ENCODE data around the gene RCOR2. TPM values are rescaled to one million over a fixed set of nuclear protein-coding genes. Genes with fewer than 3 reads are reported as not detected.
A peak's percentile ranks its signal among the peaks of the same experiment; 100 is the strongest.

The RCOR2 gene
- polyA plus RNA-seq, 2 donors: 0.13 to 0.24 TPM

GRCh38 chr11:63944987-63945386 lies 28.0 kb upstream of the RCOR2 start:
- H3K36me3 ChIP-seq (ENCODE audit: control insufficient read depth in 2 of 2, insufficient read depth in 2 of 2, low read length in 1 of 2): peaks cover 0 to 9% of the 10 kb centered on the region in 2 donors
- WGBS, 2 donors: 35 to 57% methylated on average over 8 of the region's 8 CpGs
- no peak overlapping the region for H3K4me3 ChIP-seq (ENCODE audit: low read depth in 1 of 2, low read length in 2 of 2)
- peak overlapping the region in 1 of 2 donors; percentile 56 for H3K27ac ChIP-seq (ENCODE audit: low read depth in 2 of 2, low read length in 1 of 2)
- no peaks in the 10 kb centered on the region for H3K27me3 ChIP-seq (ENCODE audit: control insufficient read depth in 1 of 2, insufficient read depth in 2 of 2, low read length in 2 of 2)
- H3K4me1 ChIP-seq (ENCODE audit: control insufficient read depth in 2 of 2, insufficient read depth in 2 of 2, low read length in 1 of 2): peaks cover 0 to 13% of the 10 kb centered on the region in 2 donors
- no peaks in the 10 kb centered on the region for H3K9me3 ChIP-seq (ENCODE audit: control insufficient read depth in 2 of 2, insufficient read depth in 1 of 2, low read depth in 1 of 2, low read length in 1 of 2)

- H3K4me1 ChIP-seq (ENCODE audit: control insufficient read depth in 2 of 2, insufficient read depth in 2 of 2, low read length in 1 of 2): peaks cover 0 to 17% of the 10 kb centered on the region in 2 donors
- no peaks in the 10 kb centered on the region for H3K27me3 ChIP-seq (ENCODE audit: control insufficient read depth in 1 of 2, insufficient read depth in 2 of 2, low read length in 2 of 2)
- H3K4me3 ChIP-seq (ENCODE audit: low read depth in 1 of 2, low read length in 2 of 2): no peak overlapping the region
- WGBS, 2 donors: 82 to 90% methylated on average over 3 of the region's 3 CpGs
- no peaks in the 10 kb centered on the region for H3K9me3 ChIP-seq (ENCODE audit: control insufficient read depth in 2 of 2, insufficient read depth in 1 of 2, low read depth in 1 of 2, low read length in 1 of 2)
- no peak overlapping the region for H3K27ac ChIP-seq (ENCODE audit: low read depth in 2 of 2, low read length in 1 of 2)
- peaks cover 0 to 9% of the 10 kb centered on the region in 2 donors for H3K36me3 ChIP-seq (ENCODE audit: control insufficient read depth in 2 of 2, insufficient read depth in 2 of 2, low read length in 1 of 2)
These were observed 25.8 kb upstream of the RCOR2 start for GRCh38 chr11:63942803-63943202.

GRCh38 chr11:63941901-63942300 lies 24.9 kb upstream of the RCOR2 start:
- peaks cover 0 to 9% of the 10 kb centered on the region in 2 donors for H3K36me3 ChIP-seq (ENCODE audit: control insufficient read depth in 2 of 2, insufficient read depth in 2 of 2, low read length in 1 of 2)
- WGBS, 2 donors: 79 to 83% methylated on average over 4 of the region's 4 CpGs
- H3K4me3 ChIP-seq (ENCODE audit: low read depth in 1 of 2, low read length in 2 of 2): no peak overlapping the region
- no peak overlapping the region for H3K27ac ChIP-seq (ENCODE audit: low read depth in 2 of 2, low read length in 1 of 2)
- peaks cover 0 to 17% of the 10 kb centered on the region in 2 donors for H3K4me1 ChIP-seq (ENCODE audit: control insufficient read depth in 2 of 2, insufficient read depth in 2 of 2, low read length in 1 of 2)
- no peaks in the 10 kb centered on the region for H3K27me3 ChIP-seq (ENCODE audit: control insufficient read depth in 1 of 2, insufficient read depth in 2 of 2, low read length in 2 of 2)
- H3K9me3 ChIP-seq (ENCODE audit: control insufficient read depth in 2 of 2, insufficient read depth in 1 of 2, low read depth in 1 of 2, low read length in 1 of 2): no peaks in the 10 kb centered on the region

- no peaks in the 10 kb centered on the region for H3K27me3 ChIP-seq (ENCODE audit: control insufficient read depth in 1 of 2, insufficient read depth in 2 of 2, low read length in 2 of 2)
- peaks cover 0 to 3% of the 10 kb centered on the region in 2 donors for H3K36me3 ChIP-seq (ENCODE audit: control insufficient read depth in 2 of 2, insufficient read depth in 2 of 2, low read length in 1 of 2)
- no peak overlapping the region for H3K27ac ChIP-seq (ENCODE audit: low read depth in 2 of 2, low read length in 1 of 2)
- H3K9me3 ChIP-seq (ENCODE audit: control insufficient read depth in 2 of 2, insufficient read depth in 1 of 2, low read depth in 1 of 2, low read length in 1 of 2): no peaks in the 10 kb centered on the region
- peaks cover 0 to 17% of the 10 kb centered on the region in 2 donors for H3K4me1 ChIP-seq (ENCODE audit: control insufficient read depth in 2 of 2, insufficient read depth in 2 of 2, low read length in 1 of 2)
- WGBS, 2 donors: 71 to 77% methylated on average over 6 of the region's 6 CpGs
- no peak overlapping the region for H3K4me3 ChIP-seq (ENCODE audit: low read depth in 1 of 2, low read length in 2 of 2)
These were observed 23.8 kb upstream of the RCOR2 start for GRCh38 chr11:63940786-63941185.

GRCh38 chr11:63939397-63939891 lies 22.5 kb upstream of the RCOR2 start:
- peak overlapping the region in 1 of 2 donors; percentile 88 for H3K27ac ChIP-seq (ENCODE audit: low read depth in 2 of 2, low read length in 1 of 2)

GRCh38 chr11:63938479-63939396 lies 21.8 kb upstream of the RCOR2 start, which contains the start of gene NAA40:
TSS of gene NAA40 (plus strand) at chr11:63939002. CDS start at chr11:63939097, 95 bp downstream.
- peak within 1 kb of the TSS; percentile 77 to 82 for H3K4me3 ChIP-seq (ENCODE audit: low read depth in 1 of 2, low read length in 2 of 2)
- 0% methylated on average over 68 to 90 of the region's 92 CpGs for WGBS, 2 donors
- no peaks in the 10 kb centered on the region for H3K9me3 ChIP-seq (ENCODE audit: control insufficient read depth in 2 of 2, insufficient read depth in 1 of 2, low read depth in 1 of 2, low read length in 1 of 2)
- peak within 1 kb of the TSS; percentile 38 to 88 for H3K27ac ChIP-seq (ENCODE audit: low read depth in 2 of 2, low read length in 1 of 2)
- peaks cover 0 to 7% of the 10 kb centered on the region in 2 donors for H3K4me1 ChIP-seq (ENCODE audit: control insufficient read depth in 2 of 2, insufficient read depth in 2 of 2, low read length in 1 of 2)
- H3K27me3 ChIP-seq (ENCODE audit: control insufficient read depth in 1 of 2, insufficient read depth in 2 of 2, low read length in 2 of 2): no peaks in the 10 kb centered on the region
- peaks cover 0 to 3% of the 10 kb centered on the region in 2 donors for H3K36me3 ChIP-seq (ENCODE audit: control insufficient read depth in 2 of 2, insufficient read depth in 2 of 2, low read length in 1 of 2)

More at GRCh38 chr11:63939397-63939891, 22.5 kb upstream of the RCOR2 start:
- Histone ChIP-seq H3K9me3 (ENCODE audit: control insufficient read depth in 2 of 2, insufficient read depth in 1 of 2, low read depth in 1 of 2, low read length in 1 of 2) (no peaks in the 10 kb centered on the region), H3K36me3 (ENCODE audit: control insufficient read depth in 2 of 2, insufficient read depth in 2 of 2, low read length in 1 of 2) (peaks cover 0 to 3% of the 10 kb centered on the region in 2 donors), H3K4me3 (ENCODE audit: low read depth in 1 of 2, low read length in 2 of 2) (peak overlapping the region; percentile 77 to 82), H3K4me1 (ENCODE audit: control insufficient read depth in 2 of 2, insufficient read depth in 2 of 2, low read length in 1 of 2) (peaks cover 0 to 7% of the 10 kb centered on the region in 2 donors), H3K27me3 (ENCODE audit: control insufficient read depth in 1 of 2, insufficient read depth in 2 of 2, low read length in 2 of 2) (no peaks in the 10 kb centered on the region)
- 3% methylated on average over 26 of the region's 26 CpGs for WGBS, 2 donors

- WGBS, 2 donors: 21 to 25% methylated on average over 30 of the region's 30 CpGs
- H3K27ac ChIP-seq (ENCODE audit: low read depth in 2 of 2, low read length in 1 of 2): peak overlapping the region in 1 of 2 donors; percentile 57
- H3K36me3 ChIP-seq (ENCODE audit: control insufficient read depth in 2 of 2, insufficient read depth in 2 of 2, low read length in 1 of 2): no peaks in the 10 kb centered on the region
- H3K4me1 ChIP-seq (ENCODE audit: control insufficient read depth in 2 of 2, insufficient read depth in 2 of 2, low read length in 1 of 2): peaks cover 0 to 4% of the 10 kb centered on the region in 2 donors
- H3K9me3 ChIP-seq (ENCODE audit: control insufficient read depth in 2 of 2, insufficient read depth in 1 of 2, low read depth in 1 of 2, low read length in 1 of 2): no peaks in the 10 kb centered on the region
- H3K27me3 ChIP-seq (ENCODE audit: control insufficient read depth in 1 of 2, insufficient read depth in 2 of 2, low read length in 2 of 2): no peaks in the 10 kb centered on the region
- H3K4me3 ChIP-seq (ENCODE audit: low read depth in 1 of 2, low read length in 2 of 2): peak overlapping the region; percentile 77 to 82
These were observed 20.9 kb upstream of the RCOR2 start for GRCh38 chr11:63937713-63938478.

GRCh38 chr11:63933459-63933858 lies 16.5 kb upstream of the RCOR2 start:
- no peak overlapping the region for H3K27ac ChIP-seq (ENCODE audit: low read depth in 2 of 2, low read length in 1 of 2)
- H3K4me3 ChIP-seq (ENCODE audit: low read depth in 1 of 2, low read length in 2 of 2): no peak overlapping the region
- H3K4me1 ChIP-seq (ENCODE audit: control insufficient read depth in 2 of 2, insufficient read depth in 2 of 2, low read length in 1 of 2): no peaks in the 10 kb centered on the region
- H3K36me3 ChIP-seq (ENCODE audit: control insufficient read depth in 2 of 2, insufficient read depth in 2 of 2, low read length in 1 of 2): no peaks in the 10 kb centered on the region
- no peaks in the 10 kb centered on the region for H3K27me3 ChIP-seq (ENCODE audit: control insufficient read depth in 1 of 2, insufficient read depth in 2 of 2, low read length in 2 of 2)
- 21 to 52% methylated on average over 1 of the region's 1 CpG for WGBS, 2 donors
- no peaks in the 10 kb centered on the region for H3K9me3 ChIP-seq (ENCODE audit: control insufficient read depth in 2 of 2, insufficient read depth in 1 of 2, low read depth in 1 of 2, low read length in 1 of 2)

- Histone ChIP-seq H3K36me3 (ENCODE audit: control insufficient read depth in 2 of 2, insufficient read depth in 2 of 2, low read length in 1 of 2) (no peaks in the 10 kb centered on the region), H3K27ac (ENCODE audit: low read depth in 2 of 2, low read length in 1 of 2) (no peak overlapping the region), H3K4me1 (ENCODE audit: control insufficient read depth in 2 of 2, insufficient read depth in 2 of 2, low read length in 1 of 2) (no peaks in the 10 kb centered on the region), H3K4me3 (ENCODE audit: low read depth in 1 of 2, low read length in 2 of 2) (no peak overlapping the region), H3K9me3 (ENCODE audit: control insufficient read depth in 2 of 2, insufficient read depth in 1 of 2, low read depth in 1 of 2, low read length in 1 of 2) (no peaks in the 10 kb centered on the region), H3K27me3 (ENCODE audit: control insufficient read depth in 1 of 2, insufficient read depth in 2 of 2, low read length in 2 of 2) (no peaks in the 10 kb centered on the region)
- WGBS, 2 donors: 80 to 81% methylated on average over 12 of the region's 12 CpGs
These were observed 14.9 kb upstream of the RCOR2 start for GRCh38 chr11:63931876-63932275.

All from esophagus (tissue), 2 donors.